ENCODE measurements around the gene SH3PXD2B.

DNA sequence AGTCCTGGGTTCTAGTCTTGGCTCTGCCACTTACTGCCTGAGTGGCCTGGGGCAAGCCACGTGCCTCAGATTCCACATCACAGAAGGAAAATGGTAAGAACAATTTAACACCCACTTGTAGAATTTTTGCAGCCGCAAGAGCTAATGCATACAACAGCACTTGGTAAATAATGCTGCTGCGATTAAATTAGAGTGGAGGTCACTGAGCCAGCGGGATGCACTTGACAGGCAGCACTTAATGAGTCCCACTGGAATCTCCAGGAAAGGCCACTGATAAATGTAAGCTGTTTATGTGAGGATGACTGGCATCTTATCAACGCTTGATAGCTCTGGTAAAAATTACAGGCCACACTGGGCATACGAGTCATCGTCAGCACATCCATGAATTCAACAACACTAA, 111.4 kb downstream of the SH3PXD2B start:
- TF ChIP-seq EZH2 (IDR thresholded peaks at IDR 0.05; ENCODE audit: insufficient read depth, poor library complexity, severe bottlenecking) (no peak), EZH2phosphoT487 (IDR thresholded peaks at IDR 0.05; ENCODE audit: insufficient read depth, low read depth) (no peak)
